ENCODE results near the gene LFNG. TPM values are rescaled to one million over a fixed set of nuclear protein-coding genes. Genes with fewer than 3 reads are reported as not detected.

Gene LFNG
- total and polyA plus RNA-seq, 8 donors, result 5.2 to 59.2 (median 11.0) TPM

- no peak for TF ChIP-seq CTCF (IDR thresholded peaks at IDR 0.05)
- DNase-seq, result no peak
These were observed 16.3 kb upstream of the LFNG start for GRCh38 chr7:2503056-2503941.

GRCh38 chr7:2504128-2504888 lies 15.3 kb upstream of the LFNG start:
- H3K36me3 ChIP-seq, result no peaks in the 10 kb centered on the region
- no peak for ATAC-seq
- no peak overlapping the region for H3K4me3 ChIP-seq
- peaks cover 0 to under 1% of the 10 kb centered on the region in 2 donors for H3K27me3 ChIP-seq
- DNase-seq, result no peak
- H3K27ac ChIP-seq, result no peak overlapping the region
- no peak for TF ChIP-seq CTCF (IDR thresholded peaks at IDR 0.05)
- no peaks in the 10 kb centered on the region for H3K9me3 ChIP-seq
- intact Hi-C loops (cut with DNase I), result no loop called here
- peaks cover 0 to 20% of the 10 kb centered on the region in 2 donors for H3K4me1 ChIP-seq

More at GRCh38 chr7:2503056-2503941, 16.3 kb upstream of the LFNG start:
- intact Hi-C loops (cut with DNase I), result no loop called here
- peaks cover 0 to 10% of the 10 kb centered on the region in 2 donors for H3K4me1 ChIP-seq
- H3K27me3 ChIP-seq, result peaks cover 0 to 5% of the 10 kb centered on the region in 2 donors
- no peaks in the 10 kb centered on the region for H3K9me3 ChIP-seq
- ATAC-seq, result no peak
- no peak overlapping the region for H3K27ac ChIP-seq
- no peaks in the 10 kb centered on the region for H3K36me3 ChIP-seq
- H3K4me3 ChIP-seq, result no peak overlapping the region

GRCh38 chr7:2504889-2505375 lies 14.6 kb upstream of the LFNG start:
- intact Hi-C loops (cut with DNase I), result no loop called here
- no peak for ATAC-seq

GRCh38 chr7:2505401-2505800 lies 14.2 kb upstream of the LFNG start:
- no peak overlapping the region for H3K4me3 ChIP-seq
- TF ChIP-seq CTCF (IDR thresholded peaks at IDR 0.05), result no peak
- no peak overlapping the region for H3K27ac ChIP-seq
- ATAC-seq (no peak), DNase-seq (no peak)
- peaks cover 0 to 8% of the 10 kb centered on the region in 2 donors for H3K27me3 ChIP-seq
- peaks cover 2 to 31% of the 10 kb centered on the region in 2 donors for H3K4me1 ChIP-seq
- H3K36me3 ChIP-seq, result no peaks in the 10 kb centered on the region
- intact Hi-C loops (cut with DNase I), result no loop called here
- no peaks in the 10 kb centered on the region for H3K9me3 ChIP-seq

More at GRCh38 chr7:2504889-2505375, 14.6 kb upstream of the LFNG start:
- Histone ChIP-seq H3K9me3 (no peaks in the 10 kb centered on the region), H3K27me3 (peaks cover 0 to 7% of the 10 kb centered on the region in 2 donors), H3K36me3 (no peaks in the 10 kb centered on the region), H3K4me3 (no peak overlapping the region), H3K4me1 (peaks cover 0 to 26% of the 10 kb centered on the region in 2 donors), H3K27ac (no peak overlapping the region)
- no peak for TF ChIP-seq CTCF (IDR thresholded peaks at IDR 0.05)
- no peak for DNase-seq

Measured in left lung (tissue), 10 donors.